Stimulated activated CD8-positive, alpha-beta memory T cell treated with anti-CD3 and anti-CD28 coated beads, Interleukin-7, amount 100 ng/mL, for 24 hours (primary cell): ENCODE data around the gene ZDHHC11.
"Not testable (repeated sequence)": the region's sequence is repeated elsewhere in the genome, so short reads cannot be mapped to it uniquely, and the experiment has no call there.

ENCODE experiments used
- DNase-seq: peaks from one replicate; pipeline ENCODE4 v3.0.0-alpha.2; 2020; ENCODE audit warnings: low read depth

Gene ZDHHC11

GRCh38 chr5:845031-845675 lies 5.6 kb downstream of the ZDHHC11 start:
- DNase-seq = not testable (repeated sequence)

DNA sequence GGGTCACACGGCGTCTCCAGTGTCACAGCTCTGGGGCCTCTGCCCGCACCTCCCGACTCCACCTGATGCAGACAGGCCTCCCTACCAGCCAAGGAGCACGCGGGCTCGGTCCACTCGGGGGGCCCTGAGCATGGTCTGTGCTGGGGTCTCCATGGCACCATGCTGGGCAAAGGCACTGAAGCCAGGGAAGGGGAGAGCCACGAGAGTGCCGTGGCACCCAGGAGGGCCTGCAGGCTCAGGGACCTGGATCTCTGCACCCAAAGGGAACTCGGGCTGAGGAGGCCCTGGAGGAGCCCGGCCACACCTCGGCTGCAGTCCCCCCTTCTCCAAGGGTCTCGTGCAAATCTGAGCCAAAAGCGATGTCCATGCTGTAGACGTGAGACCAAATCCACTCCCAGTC lies 6.4 kb downstream of the ZDHHC11 start:
- not testable (repeated sequence) for DNase-seq

DNA sequence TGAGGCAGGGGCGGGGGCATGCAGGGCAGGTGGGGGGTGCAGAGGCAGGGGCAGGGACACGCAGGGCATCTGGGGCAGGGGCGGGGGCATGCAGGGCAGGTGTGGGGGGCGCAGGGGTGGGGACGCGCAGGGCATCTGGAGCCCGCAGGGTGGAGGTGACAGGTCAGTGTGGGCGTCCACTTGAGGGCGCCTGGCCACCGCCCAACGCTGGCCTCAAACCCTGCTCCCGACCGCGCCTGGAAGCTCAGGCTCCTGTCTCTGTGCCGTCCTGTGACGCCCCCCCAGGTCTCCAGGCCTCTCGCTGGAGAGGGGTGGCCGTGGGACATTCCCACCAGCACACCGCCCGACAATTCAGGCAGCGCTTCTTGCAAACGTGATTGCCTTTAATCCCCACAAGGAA lies 6.9 kb downstream of the ZDHHC11 start:
- not testable (repeated sequence) for DNase-seq

DNA sequence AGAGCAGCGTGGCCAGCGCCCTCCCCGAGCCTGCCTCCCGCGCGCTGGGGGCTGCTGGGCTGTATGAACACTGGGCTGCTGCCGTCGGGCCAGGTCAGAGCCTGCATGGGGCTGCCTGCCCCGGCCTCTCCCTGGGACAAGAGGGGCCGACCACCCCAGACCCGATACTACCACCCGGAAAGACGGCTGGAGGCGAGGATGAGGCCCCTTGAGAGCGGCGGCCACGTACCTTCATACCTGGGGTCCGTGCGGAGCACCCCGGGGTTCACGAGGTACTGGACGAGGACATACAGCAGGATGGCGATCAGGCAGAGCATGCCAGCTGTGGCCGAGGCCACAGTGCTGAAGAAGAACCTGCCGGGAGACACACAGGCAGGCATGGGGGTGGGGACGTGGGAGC lies 7.4 kb downstream of the ZDHHC11 start:
- DNase-seq = not testable (repeated sequence)

DNA sequence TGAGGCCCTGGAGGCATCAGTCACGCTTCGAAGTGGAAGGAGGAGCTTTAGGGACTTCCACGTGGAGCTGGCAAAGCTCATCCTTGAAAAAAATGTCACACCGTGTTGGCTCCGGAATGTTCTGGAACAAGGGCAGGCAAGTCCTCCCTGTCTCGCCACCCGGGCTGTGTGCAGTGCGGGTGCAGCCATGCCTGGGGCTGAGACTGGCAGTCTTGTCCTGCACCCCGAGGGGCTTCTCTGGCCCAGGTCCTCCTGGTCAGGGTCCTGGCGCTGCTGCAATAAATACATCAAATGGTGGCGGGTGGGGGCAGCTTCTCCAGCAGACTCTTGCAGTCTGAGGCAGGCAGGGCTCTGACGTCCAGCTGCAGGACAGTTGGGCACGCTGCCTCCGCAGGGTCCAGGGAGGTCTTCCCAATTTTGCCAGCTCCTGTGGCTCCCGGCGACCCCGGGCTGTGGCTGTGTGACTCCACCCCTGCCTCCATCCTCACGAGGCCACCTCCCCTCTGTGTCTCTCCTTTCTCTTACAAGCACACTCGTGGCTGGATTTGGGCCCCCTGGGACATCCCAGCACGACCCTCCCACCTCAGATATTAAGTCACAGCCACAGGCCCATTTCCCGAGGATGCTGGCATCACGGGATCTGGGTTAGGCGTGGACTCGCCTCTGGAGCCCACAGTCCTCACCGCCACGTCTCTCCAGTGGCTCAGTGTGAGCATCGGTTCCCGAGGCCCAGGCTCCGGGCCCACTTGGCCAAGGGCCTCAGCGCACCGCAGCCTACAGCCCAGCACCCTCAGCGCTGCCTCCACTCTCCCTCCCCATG lies 8.2 kb downstream of the ZDHHC11 start:
- DNase-seq = not testable (repeated sequence)

DNA sequence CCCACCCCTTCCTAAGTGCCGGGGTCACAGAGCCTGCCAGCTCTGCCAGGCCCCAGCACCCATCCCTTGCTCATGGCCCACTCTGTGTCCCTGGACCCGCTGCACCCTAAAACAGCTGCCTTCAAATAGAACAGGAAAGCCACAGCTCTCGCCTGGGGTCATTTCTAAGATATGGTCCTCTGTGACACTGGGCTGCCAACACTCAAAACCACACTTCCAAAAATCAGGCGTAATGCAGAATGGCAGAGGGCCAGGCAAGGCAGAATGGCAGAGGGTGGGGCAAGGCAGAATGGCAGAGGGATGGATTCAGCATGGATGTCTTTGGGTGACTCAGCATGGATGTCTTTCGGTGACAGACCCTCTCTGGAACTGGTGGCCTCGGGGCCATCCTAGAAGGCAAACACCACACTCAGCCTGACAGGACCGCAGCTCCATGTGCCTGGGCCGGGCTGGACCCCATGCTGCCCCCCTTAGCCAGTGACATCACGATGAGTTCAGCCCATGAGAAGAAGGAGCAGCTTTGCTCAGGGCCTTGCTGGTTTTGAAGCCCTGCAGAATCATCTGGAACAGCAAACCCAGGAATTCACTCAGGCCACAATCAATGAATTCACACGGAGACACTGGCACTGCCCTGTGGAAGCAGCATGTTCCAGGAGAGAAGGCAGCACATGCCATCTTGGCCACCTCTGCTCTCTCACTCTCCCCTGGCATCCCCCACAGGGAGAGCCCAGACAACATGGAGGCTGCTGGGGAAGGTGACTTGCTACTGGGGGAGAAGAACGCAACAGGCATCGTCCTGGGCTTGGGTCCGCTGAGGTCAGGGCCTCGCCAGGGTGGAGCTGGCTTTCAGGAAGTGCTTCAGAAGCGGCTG lies 9.0 kb downstream of the ZDHHC11 start:
- not testable (repeated sequence) for DNase-seq

- DNase-seq = not testable (repeated sequence)
These were observed 9.8 kb downstream of the ZDHHC11 start for GRCh38 chr5:840974-841435.

DNA sequence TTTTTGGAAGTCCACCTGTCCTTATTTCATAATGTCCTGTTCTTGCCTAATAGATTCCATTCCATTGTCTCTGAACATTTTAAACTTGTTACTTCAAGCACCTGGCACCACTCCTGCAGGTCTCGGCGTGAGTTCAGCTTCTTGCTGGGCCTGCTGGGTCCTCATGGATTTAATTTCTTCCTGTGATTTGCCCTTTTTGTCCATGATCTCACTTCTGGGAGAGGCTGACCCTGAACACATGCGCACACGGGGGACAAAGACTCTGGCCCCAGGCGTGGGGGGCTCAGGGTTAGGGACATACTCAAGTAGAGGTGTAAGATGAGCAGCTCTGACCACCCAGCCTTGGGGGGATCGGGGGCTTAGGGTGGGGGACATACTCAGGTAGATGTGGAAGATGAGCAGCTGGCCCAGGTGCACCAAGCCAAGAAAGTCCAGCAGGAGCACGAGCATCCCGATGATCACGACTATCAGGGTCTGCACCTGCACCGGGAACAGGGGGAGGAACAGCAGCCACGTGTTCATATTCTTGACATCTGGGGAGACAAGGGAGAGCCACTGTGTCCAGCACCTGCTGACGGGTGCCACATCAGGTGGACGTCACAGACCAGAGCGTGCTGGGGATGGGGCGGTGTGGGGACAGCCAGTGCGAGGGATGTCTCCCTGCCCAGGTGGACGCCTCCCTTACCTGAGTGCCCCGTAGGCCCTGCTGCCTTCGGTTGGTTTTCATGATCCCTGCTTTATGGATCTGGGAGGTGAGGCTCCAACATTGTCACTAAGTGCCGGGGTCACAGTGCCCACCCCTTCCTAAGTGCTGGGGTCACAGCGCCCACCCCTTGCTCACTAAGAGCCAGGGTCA lies 10.4 kb downstream of the ZDHHC11 start:
- not testable (repeated sequence) for DNase-seq

DNA sequence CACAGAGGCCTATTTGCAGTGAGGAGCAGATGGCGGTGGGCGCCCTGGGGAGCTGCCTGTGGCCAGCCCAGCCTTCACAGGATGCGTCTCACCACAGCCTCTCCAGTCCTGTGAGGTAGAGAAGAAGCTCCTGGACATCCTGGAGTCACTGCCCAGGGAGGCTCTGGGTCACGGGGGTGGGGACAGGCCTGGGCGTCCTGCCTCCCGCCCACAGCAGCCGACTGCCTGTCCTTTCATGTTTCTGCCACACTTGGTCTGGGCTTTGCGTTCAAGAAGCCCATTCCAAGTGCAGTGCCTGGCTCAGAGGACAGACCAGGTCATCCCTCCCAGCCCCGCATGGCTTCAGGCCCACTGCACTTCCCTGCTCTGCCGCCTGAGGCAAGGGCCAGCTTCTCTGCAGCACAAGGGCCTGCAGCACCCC lies 12.3 kb downstream of the ZDHHC11 start:
- DNase-seq = not testable (repeated sequence)

DNA sequence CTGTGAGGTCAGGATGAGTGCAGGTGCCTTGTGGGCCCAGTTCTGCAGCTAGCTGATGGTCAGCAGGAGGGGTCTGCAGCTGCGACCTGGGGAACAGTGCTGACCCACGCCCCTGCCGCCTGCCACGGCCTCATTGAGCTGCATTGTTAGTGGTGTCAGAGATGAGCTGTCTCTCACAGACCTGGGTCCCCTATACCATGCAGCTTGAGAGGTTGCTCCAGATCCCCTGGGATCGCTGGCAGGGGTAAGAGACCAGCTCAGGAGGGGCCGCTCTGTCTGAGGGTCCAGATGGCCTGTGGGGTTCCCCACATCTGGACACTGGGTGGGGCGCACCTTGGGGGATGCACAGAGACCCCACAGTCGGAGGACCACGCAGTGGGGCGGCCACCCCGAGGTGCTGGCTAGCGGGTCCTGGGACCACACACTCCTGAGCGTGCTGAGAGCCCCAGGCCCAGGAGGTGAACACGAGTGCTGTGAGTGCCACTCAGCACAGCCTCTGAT lies 13.1 kb downstream of the ZDHHC11 start:
- DNase-seq = not testable (repeated sequence)

- not testable (repeated sequence) for DNase-seq
These were observed 14.7 kb downstream of the ZDHHC11 start for GRCh38 chr5:835933-836612.

- DNase-seq = not testable (repeated sequence)
These were observed 16.8 kb downstream of the ZDHHC11 start for GRCh38 chr5:834013-834412.

- not testable (repeated sequence) for DNase-seq
These were observed 22.6 kb downstream of the ZDHHC11 start for GRCh38 chr5:828194-828593.

- not testable (repeated sequence) for DNase-seq
These were observed 25.2 kb downstream of the ZDHHC11 start for GRCh38 chr5:825544-825943.

GRCh38 chr5:821504-821903 lies 29.3 kb downstream of the ZDHHC11 start:
- no peak for DNase-seq

DNA sequence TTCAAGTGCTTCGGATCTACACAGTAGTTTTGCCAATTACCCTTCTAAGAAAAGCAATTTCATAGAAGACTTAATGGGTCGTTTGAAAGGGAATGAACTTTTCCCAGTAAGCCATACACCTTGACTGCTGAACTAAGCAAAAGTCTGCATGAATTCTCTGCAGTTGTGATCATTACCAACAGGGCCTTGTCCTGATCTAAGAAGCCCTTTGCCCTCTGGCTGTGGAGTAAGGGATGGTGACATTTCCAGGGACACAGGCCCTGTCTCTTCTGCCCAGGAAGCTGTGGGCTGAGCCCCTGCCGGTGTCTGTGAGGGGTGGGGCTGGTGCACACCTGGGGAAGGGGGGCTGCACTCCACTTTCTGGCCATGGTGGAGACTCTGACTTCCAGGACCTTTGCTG lies 30.5 kb downstream of the ZDHHC11 start:
- no peak for DNase-seq

DNA sequence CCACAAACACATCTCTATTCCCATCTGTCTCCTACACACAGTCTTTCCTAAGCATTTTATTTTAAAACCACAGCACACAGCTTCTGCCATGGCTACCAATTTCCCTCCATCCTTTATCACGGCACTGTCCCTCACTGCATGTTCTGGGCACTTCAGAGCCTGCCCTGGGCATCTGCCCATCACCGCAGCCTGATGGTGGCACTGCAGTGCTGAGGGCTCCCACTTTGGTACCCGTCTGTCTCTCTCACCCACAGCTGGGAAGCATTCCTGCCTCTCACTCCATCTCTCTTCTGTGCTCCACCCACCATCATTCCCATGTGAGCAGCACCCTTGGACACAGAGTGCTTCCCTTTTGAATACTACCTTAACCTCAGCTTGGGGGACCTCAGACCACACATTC lies 31.7 kb downstream of the ZDHHC11 start:
- DNase-seq = no peak

- no peak for DNase-seq
These were observed 34.6 kb downstream of the ZDHHC11 start for GRCh38 chr5:816176-816575.

- no peak for DNase-seq
These were observed 35.3 kb downstream of the ZDHHC11 start for GRCh38 chr5:815449-815848.

- not testable (repeated sequence) for DNase-seq
These were observed 37.2 kb downstream of the ZDHHC11 start for GRCh38 chr5:813575-813974.
